HG03469 (cell line): ENCODE measurements around the gene MRPL19.
A peak's percentile ranks its signal among the peaks of the same experiment; 100 is the strongest.

ENCODE experiments used
- ATAC-seq: cut with Tn5 transposase; IDR thresholded peaks from one replicate; pipeline ENCODE4 v1.9.1; 2021; ENCODE audit warnings: mild to moderate bottlenecking, moderate library complexity, moderate number of reproducible peaks; ENCODE audit not compliant: unreplicated experiment

The MRPL19 gene

DNA sequence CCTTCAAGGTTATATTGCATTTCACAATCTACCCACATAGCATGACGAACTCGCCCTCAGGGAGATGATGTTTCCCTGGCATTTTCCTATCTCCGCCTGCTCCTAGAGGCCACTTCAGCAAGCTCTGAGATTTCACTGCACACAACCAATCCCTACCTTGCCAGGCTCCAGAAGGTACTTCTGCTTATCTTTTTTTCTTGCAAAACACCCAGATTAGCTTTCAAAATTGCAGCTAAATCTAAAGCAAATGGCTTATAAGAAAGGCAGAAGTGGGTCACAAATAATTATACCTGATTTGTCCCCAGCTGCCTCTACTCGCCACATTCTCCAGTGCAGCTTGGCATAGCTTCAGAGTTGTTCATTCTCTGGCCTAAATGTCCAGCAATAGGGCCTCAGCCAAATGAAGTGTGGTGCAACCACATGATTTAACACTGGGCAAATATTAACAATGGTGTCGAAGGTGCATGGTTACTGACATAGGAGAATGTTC is 32.4 kb upstream of the MRPL19 start:
- ATAC-seq: no peak

GRCh38 chr2:75616406-75616805 is 30.2 kb upstream of the MRPL19 start:
- ATAC-seq: no peak

GRCh38 chr2:75616933-75617332 is 29.6 kb upstream of the MRPL19 start:
- no peak for ATAC-seq

- ATAC-seq: no peak
Measured at GRCh38 chr2:75619956-75620740, 26.4 kb upstream of the MRPL19 start.

DNA sequence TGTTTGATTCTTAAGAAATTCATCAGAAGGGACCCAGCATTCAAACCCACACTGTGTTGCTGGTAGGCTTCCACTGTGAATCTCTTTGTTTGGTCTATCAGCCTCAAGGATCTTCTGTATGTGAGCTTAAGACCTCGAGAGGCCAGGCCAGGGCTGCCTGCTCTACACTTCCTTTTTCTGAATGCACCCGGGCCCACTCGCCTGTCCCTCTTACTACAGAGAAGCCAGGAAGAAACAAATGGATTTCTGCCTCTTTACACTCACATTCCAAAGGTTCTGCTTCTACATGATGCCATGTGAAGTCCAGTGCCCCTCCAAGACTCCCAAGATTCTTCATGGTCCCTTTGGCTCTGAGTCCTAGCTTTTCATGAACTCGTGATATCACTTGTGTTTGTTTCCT is 25.4 kb upstream of the MRPL19 start:
- ATAC-seq: no peak

DNA sequence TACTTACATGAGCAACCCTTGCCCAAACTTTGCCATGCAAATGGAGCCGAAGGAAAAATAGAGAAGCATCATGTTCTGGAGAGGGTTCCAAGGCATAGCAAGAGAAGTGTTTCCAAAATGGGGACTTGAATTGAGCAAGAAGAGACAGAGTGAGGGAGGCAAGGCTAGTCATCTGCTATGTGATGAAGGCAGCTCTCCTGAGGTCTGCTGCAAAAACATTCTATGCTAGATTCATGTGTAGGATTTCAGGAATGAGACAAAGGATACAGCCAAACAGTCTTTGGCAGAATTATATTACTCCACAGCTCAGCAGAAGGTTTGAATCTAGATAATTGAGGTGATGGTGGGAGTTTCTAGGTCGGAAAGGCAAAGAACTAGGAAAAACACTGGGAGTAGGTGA is 24.1 kb upstream of the MRPL19 start:
- no peak for ATAC-seq

DNA sequence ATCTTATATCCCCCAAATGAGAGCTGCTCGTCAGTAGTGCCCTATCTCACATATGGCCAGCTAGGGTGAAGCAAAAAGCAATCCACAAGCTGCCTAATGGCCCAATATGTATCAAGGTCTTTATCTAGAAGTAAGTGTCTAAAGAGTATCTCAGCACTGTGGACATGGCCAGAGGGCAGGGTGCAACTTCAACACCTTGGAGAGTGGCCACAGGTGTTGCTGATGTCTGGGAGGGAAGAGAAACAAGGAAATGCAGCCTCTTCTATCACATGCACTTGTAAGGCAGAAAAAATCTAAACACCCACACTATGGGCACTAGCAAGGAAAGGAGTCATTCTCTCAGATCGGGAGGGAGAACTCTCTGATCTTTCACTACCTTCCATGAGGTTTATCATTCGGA is 23.7 kb upstream of the MRPL19 start:
- no peak for ATAC-seq

- peak; percentile 96 for ATAC-seq
Measured at GRCh38 chr2:75627902-75628504, 18.6 kb upstream of the MRPL19 start.

DNA sequence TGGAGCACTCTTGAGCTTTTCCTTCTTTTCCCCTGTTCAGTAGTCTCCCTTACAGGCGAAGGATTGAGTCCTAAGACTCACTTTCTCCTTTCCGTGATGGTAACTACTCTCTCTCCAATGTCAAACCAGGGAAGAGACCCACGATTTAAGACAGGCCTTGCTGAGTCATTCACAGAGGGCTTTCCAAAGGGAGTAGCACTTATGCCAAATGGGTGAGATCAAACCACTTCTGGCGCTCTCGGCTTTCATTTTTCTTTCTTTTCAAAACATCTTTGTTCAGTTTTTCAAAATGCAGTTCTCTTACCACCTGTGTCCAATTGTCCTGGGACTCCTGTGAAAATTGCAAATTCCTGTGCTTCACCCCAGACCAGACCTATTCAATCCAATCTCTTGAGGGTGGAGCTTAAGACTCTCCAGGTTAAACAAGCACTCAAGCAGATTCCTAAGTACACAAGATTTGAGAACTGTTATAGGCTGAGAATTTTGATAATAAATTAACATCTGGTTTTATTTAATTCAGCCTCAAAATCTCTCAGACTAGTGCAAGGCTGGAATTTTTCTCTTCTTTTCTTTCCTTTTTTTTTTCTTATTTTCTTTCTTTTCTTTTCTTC is 14.4 kb upstream of the MRPL19 start:
- no peak for ATAC-seq

DNA sequence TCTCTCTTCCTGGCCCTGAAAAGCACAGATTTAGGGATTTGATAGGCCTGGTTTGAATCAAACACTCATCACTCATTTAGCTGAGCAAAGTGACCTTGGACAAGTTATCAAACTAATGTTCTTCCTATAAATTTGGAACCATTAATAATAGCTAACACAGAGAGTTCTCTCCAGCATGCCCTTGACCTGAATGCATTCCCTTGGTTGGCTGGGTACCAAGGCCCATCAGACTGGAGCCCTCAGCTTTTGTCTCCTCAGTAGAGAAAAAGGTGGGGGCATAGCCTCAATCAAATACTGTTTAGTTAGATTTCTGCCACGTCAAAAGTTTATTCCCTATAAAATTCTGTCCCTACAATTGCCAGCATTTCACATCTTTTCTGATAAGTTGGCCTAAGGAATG is 13.8 kb upstream of the MRPL19 start:
- no peak for ATAC-seq

DNA sequence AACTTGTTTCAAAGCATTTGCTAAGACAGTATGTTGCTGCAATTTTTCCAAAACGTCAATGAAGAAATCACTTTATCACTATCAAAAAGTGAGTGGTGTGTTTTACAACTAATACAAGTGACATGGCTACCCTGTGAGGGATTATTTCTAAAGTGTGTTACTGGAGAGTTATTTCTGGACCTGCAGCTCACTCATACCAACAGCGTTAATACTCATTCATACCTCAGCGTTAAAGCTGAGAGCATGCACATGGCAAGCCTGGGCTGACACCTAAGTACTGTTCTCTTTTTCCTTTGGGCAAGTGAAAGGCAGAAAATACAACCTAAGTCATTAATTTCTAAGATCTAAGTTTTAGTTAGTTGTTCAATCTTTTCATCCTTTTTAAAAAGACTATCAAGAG is 13.0 kb upstream of the MRPL19 start:
- no peak for ATAC-seq

DNA sequence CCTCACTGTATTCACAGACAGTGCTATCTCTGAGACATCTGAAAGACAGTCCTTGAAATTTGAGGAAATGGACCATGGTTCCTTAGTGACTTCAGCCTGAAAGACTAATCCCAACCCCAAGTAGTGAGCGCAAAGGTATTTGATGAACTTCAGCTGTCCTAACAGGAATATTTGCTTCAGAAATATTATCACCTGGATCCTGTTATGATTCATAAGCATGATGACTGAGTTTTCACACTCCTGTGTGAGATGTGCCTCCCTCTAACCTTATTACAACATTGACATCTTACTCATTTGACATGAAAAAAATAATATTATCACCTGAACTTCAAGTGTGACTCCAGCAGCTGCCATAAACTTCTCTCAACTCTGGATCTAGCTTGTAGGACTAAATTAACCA is 11.6 kb upstream of the MRPL19 start:
- ATAC-seq: no peak

GRCh38 chr2:75637568-75637967 is 9.0 kb upstream of the MRPL19 start:
- no peak for ATAC-seq

- ATAC-seq: peak; percentile 96
Measured at GRCh38 chr2:75640621-75641121, 5.9 kb upstream of the MRPL19 start.

- ATAC-seq: no peak
Measured at GRCh38 chr2:75641587-75641986, 5.0 kb upstream of the MRPL19 start.

DNA sequence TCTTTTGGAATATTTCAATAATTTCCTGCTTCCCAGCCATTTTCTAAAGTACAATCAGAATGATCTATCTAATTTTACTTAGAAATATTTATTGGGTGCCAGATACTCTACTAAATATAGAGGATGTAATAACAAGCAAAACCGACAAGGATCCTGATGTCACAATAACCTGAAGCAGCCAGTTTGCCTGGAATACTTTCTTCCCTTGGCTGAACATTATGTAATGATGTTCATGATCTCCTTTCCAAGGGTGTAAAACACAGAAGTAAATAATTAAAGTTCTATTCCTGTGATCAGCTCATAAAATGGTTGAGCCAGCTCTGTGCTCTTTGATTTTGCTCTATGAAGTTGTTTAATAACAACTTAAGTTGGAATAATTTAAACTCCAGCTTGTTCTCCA is 2.6 kb upstream of the MRPL19 start:
- ATAC-seq: no peak

DNA sequence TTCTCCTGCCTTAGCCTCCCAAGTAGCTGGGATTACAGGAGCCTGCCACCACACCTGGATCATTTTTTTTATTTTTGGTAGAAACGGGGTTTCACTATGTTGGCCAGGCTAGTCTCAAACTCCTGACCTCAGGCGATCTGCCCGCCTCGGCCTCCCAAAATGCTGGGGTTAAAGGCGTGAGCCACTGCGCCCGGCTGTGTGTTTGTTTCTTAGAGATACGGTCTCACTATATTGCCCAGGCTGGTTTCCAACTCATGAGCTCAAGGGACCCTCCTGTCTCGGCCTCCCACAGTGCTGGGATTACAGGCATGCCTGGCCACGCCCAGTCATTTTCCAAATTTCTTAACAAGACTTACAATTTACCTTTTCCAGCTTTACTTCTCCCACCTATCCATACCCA is 940 bp upstream of the MRPL19 start:
- no peak for ATAC-seq

DNA sequence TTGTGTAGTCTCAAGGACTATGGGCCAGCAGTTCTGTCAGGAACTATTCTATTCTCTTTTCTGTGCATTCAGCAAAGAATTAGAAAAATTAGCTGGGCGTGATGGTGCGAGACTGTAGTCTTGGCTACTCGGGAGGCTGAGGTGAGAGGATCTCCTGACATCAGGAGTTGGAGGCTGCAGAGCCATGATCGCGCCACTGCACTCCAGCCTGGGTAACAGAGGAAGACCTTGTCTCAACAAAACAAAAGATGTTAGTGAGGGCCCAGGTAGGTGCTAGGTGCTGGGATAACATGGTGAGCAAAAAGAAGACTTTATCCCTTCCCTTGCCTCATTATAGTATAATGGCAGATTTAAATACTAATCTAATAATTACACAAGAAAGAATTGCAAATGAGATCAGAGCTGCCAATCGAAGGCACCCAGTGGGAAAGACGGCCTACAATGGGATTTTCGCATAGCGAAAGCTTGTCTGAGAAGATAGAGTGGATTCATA is 447 bp upstream of the MRPL19 start:
- no peak for ATAC-seq

DNA sequence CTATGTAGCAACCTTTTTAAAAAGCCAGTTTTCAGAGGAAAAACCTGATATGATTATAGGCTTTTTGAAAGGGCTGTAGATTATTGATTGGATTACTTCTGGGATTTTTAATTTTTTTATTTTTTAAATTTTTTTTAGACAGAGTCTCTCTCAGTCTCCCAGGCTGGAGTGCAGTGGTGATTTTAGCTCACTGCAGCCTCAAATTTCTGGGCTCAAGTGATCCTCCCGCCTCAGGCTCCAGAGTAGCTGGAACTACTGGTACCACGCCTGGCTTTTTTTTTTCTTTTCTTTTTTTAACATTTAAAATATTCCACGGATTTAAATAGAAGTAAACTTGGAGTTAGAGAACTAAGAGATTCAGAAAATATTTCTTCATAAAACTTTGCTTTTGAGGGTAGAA is 1.2 kb downstream of the MRPL19 start:
- ATAC-seq: no peak

GRCh38 chr2:75654012-75654411 is 7.4 kb downstream of the MRPL19 start:
- ATAC-seq: no peak

- no peak for ATAC-seq
Measured at GRCh38 chr2:75655861-75656260, 9.3 kb downstream of the MRPL19 start.

DNA sequence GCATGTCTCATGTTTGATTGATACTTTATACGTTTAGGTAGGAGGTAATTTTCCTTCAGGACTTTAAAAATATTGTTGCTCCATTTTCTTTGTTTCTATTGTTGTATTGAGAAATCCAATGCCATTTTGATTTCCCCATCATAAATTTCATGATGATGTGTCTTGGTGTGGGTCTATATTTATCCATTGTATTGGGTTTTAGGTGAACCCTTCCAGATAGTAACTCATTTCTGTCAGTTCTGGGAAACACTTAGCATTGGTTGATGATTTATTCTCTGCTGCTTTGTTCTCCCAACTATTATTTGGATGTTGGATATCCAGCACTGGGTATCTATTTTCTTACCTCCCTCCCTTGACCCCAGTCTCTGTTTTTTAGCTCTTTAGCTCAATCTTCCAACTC is 10.0 kb downstream of the MRPL19 start:
- ATAC-seq: no peak
